IMR-90 (cell line): Measurements from ENCODE around the gene FNIP2. TPM values are rescaled to one million over a fixed set of nuclear protein-coding genes. Genes with fewer than 3 reads are reported as not detected.

Experiments used
- ATAC-seq: fragments of 200-7000 bp; cut with Tn5 transposase; 2 replicates; pipeline ENCODE4 v1.9.1; 2020; ENCODE audit warnings: low read depth, mild to moderate bottlenecking, moderate library complexity
- BruUV-seq: library from RNA; stranded (reverse); fragments of 400-500 nt; replicated peaks from 2 replicates; lab custom pipeline; 2021; lab: Mats Ljungman, UMichigan
- CTCF ChIA-PET: fragments of 300-600 bp; formaldehyde crosslinking; extraction: SDS; loops from one replicate; lab custom pipeline; 2021; ENCODE audit warnings: antibody characterized with exemption; lab: Yijun Ruan, JAX
- POLR2A ChIA-PET: fragments of 300-600 bp; sonication (Branson Sonifier 250); formaldehyde crosslinking; loops from one replicate; lab custom pipeline; 2022; ENCODE audit warnings: antibody characterized with exemption; ENCODE audit not compliant: unreplicated experiment; lab: Charles Lee
- DNase-seq: peaks from one replicate; pipeline ENCODE4 v3.0.0; 2013
- H2AFZ ChIP-seq: replicated peaks from 2 replicates; pipeline ENCODE3; 2013; ENCODE audit warnings: low read length, mild to moderate bottlenecking; ENCODE audit not compliant: poor library complexity
- H2AK5ac ChIP-seq: 2 replicates; pipeline ENCODE4 v1.6.1; 2013; ENCODE audit warnings: low read depth, low read length, inconsistent platforms
- H2AK9ac ChIP-seq: replicated peaks from 2 replicates; pipeline ENCODE3; 2013; ENCODE audit warnings: mild to moderate bottlenecking, low read depth, low read length, moderate library complexity; ENCODE audit not compliant: poor library complexity
- H2BK120ac ChIP-seq: 2 replicates; pipeline ENCODE4 v1.6.1; 2013; ENCODE audit warnings: low read depth, low read length, inconsistent platforms
- H2BK15ac ChIP-seq: 3 replicates; pipeline ENCODE4 v1.6.1; 2013; ENCODE audit warnings: low read depth, low read length, inconsistent platforms
- H2BK20ac ChIP-seq: 2 replicates; pipeline ENCODE4 v1.6.1; 2013; ENCODE audit warnings: low read depth, mild to moderate bottlenecking, inconsistent platforms, low read length, moderate library complexity
- H2BK5ac ChIP-seq: 2 replicates; pipeline ENCODE4 v1.6.1; 2013; ENCODE audit warnings: mild to moderate bottlenecking, low read depth, low read length, inconsistent platforms; ENCODE audit not compliant: poor library complexity, severe bottlenecking
- H3K14ac ChIP-seq: replicated peaks from 2 replicates; pipeline ENCODE4 v1.6.1; 2013; ENCODE audit warnings: low read depth, low read length, inconsistent platforms
- H3K18ac ChIP-seq: 2 replicates; pipeline ENCODE4 v1.6.1; 2013; ENCODE audit warnings: low read depth, low read length, control low read depth
- H3K23ac ChIP-seq: 2 replicates; pipeline ENCODE4 v1.6.1; 2013; ENCODE audit warnings: low read depth, low read length, inconsistent platforms
- H3K27ac ChIP-seq: 2 replicates; pipeline ENCODE4 v1.5.1; 2013; ENCODE audit warnings: mild to moderate bottlenecking, control low read depth, low read length; ENCODE audit not compliant: insufficient read depth
- H3K27me3 ChIP-seq: 2 replicates; pipeline ENCODE4 v1.6.1; 2013; ENCODE audit warnings: low read length; ENCODE audit not compliant: control insufficient read depth, insufficient read depth
- H3K36me3 ChIP-seq: 2 replicates; pipeline ENCODE4 v1.6.1; 2013; ENCODE audit warnings: low read length, mixed read lengths; ENCODE audit not compliant: control insufficient read depth, insufficient read depth
- H3K4ac ChIP-seq: 2 replicates; pipeline ENCODE4 v1.6.1; 2013; ENCODE audit warnings: low read depth, low read length, inconsistent platforms
- H3K4me1 ChIP-seq: 2 replicates; pipeline ENCODE4 v1.6.1; 2013; ENCODE audit warnings: low read length, mixed read lengths; ENCODE audit not compliant: control insufficient read depth, insufficient read depth
- H3K4me2 ChIP-seq: 2 replicates; pipeline ENCODE4 v1.6.1; 2013; ENCODE audit warnings: low read depth, mild to moderate bottlenecking, control low read depth, low read length, moderate library complexity
- H3K4me3 ChIP-seq: 2 replicates; pipeline ENCODE4 v1.5.1; 2013; ENCODE audit warnings: low read depth, mild to moderate bottlenecking, control low read depth, low read length, moderate library complexity; ENCODE audit not compliant: insufficient read depth
- H3K56ac ChIP-seq: 2 replicates; pipeline ENCODE4 v1.6.1; 2013; ENCODE audit warnings: low read length, inconsistent platforms; ENCODE audit not compliant: insufficient read depth; ENCODE audit errors: extremely low read depth
- H3K79me1 ChIP-seq, 2 experiments: 2 replicates each; pipeline ENCODE4 v1.6.1; 2013; ENCODE audit warnings: low read length in 2 of 2, inconsistent platforms in 1 of 2, low read depth in 1 of 2
- H3K9ac ChIP-seq: 2 replicates; pipeline ENCODE4 v1.6.1; 2013; ENCODE audit warnings: low read depth, low read length, control low read depth
- H3K9me1 ChIP-seq: 2 replicates; pipeline ENCODE4 v1.6.1; 2013; ENCODE audit warnings: low read length, inconsistent platforms; ENCODE audit not compliant: insufficient read depth
- H3K9me3 ChIP-seq: 2 replicates; pipeline ENCODE4 v1.6.1; 2013; ENCODE audit warnings: low read length; ENCODE audit not compliant: control insufficient read depth, insufficient read depth
- H4K20me1 ChIP-seq: 2 replicates; pipeline ENCODE4 v1.6.1; 2013; ENCODE audit warnings: low read length, inconsistent platforms; ENCODE audit not compliant: insufficient read depth
- H4K5ac ChIP-seq: 2 replicates; pipeline ENCODE4 v1.6.1; 2013; ENCODE audit warnings: mild to moderate bottlenecking, low read depth, low read length, control low read depth
- H4K8ac ChIP-seq, 2 experiments: 2 replicates each; pipeline ENCODE4 v1.6.1; 2013; ENCODE audit warnings: low read depth in 2 of 2, low read length in 2 of 2, control low read depth in 1 of 2, inconsistent platforms in 1 of 2
- H4K91ac ChIP-seq: 2 replicates; pipeline ENCODE4 v1.6.1; 2013; ENCODE audit warnings: low read depth, low read length, inconsistent platforms; ENCODE audit not compliant: insufficient read depth
- BHLHE40 ChIP-seq: fragments of 150-350 bp; IDR thresholded peaks from 2 replicates; pipeline ENCODE4 v1.6.1; 2016; ENCODE audit warnings: mild to moderate bottlenecking, low read depth, low read length
- CEBPB ChIP-seq: IDR thresholded peaks from 2 replicates; pipeline ENCODE4 v1.6.1; 2012; ENCODE audit warnings: low read depth, low read length, improper control_type of control experiment
- FOS ChIP-seq: fragments of 150-350 bp; IDR thresholded peaks from 2 replicates; pipeline ENCODE4 v1.6.1; 2016; ENCODE audit warnings: low read depth, low read length
- MAFK ChIP-seq: IDR thresholded peaks from 2 replicates; pipeline ENCODE4 v1.6.1; 2012; ENCODE audit warnings: low read depth, low read length, improper control_type of control experiment
- MXI1 ChIP-seq: IDR thresholded peaks from 2 replicates; pipeline ENCODE4 v1.6.1; 2012; ENCODE audit warnings: low read depth, mild to moderate bottlenecking, low read length, moderate library complexity, borderline replicate concordance
- POLR2A ChIP-seq: IDR thresholded peaks from 2 replicates; pipeline ENCODE4 v1.6.1; 2012; ENCODE audit warnings: mild to moderate bottlenecking, low read depth, low read length
- RAD21 ChIP-seq: IDR thresholded peaks from 2 replicates; pipeline ENCODE4 v1.6.1; 2012; ENCODE audit warnings: low read length, improper control_type of control experiment
- RCOR1 ChIP-seq: IDR thresholded peaks from 2 replicates; pipeline ENCODE4 v1.6.1; 2012; ENCODE audit warnings: mild to moderate bottlenecking, low read length, improper control_type of control experiment; ENCODE audit not compliant: insufficient replicate concordance
- RFX5 ChIP-seq: IDR thresholded peaks from 2 replicates; pipeline ENCODE4 v1.8.0; 2012; ENCODE audit warnings: low read depth, mild to moderate bottlenecking, low read length, moderate library complexity
- dilution Hi-C: fragments of 300-500 bp; cut with HindIII; formaldehyde crosslinking; loops from one replicate; pipeline ENCODE4 v1.14.3; 2018; ENCODE audit warnings: low sequenced_read_pairs; ENCODE audit not compliant: unreplicated experiment
- in situ Hi-C: fragments of 300-500 bp; cut with MboI; formaldehyde crosslinking; loops from 3 replicates; pipeline ENCODE4 v1.14.3; 2019; ENCODE audit warnings: low sequenced_read_pairs, inconsistent platforms, mixed read lengths
- intact Hi-C: fragments of 100-400 bp; cut with micrococcal nuclease; formaldehyde crosslinking; loops from 2 replicates; pipeline ENCODE4 v1.10.0; 2022
- polyA plus RNA-seq, 3 experiments: library from polyadenylated mRNA; depleted of rRNA; stranded (reverse); fragments of >200 nt; gene quantifications; 2 replicates each; pipeline ENCODE4 v1.2.3, GENCODE V29; 2012; ENCODE audit warnings: low replicate concordance in 1 of 3
- total RNA-seq: library from RNA; depleted of rRNA; stranded (reverse); fragments of >200 nt; gene quantifications from 2 replicates; pipeline ENCODE4 v1.2.3, GENCODE V29; 2012
- TF ChIP-seq, protein P1 (sequence below): conservative IDR thresholded peaks from 2 replicates; pipeline ENCODE4 v1.5.1; 2012; ENCODE audit warnings: mild to moderate bottlenecking, low read depth, low read length, improper control_type of control experiment
- TF ChIP-seq, protein P2 (sequence below): fragments of 150-350 bp; IDR thresholded peaks from 2 replicates; pipeline ENCODE4 v1.6.1; 2016; ENCODE audit warnings: low read depth, mild to moderate bottlenecking, low read length, moderate library complexity, borderline replicate concordance
- TF ChIP-seq, protein P3 (sequence below): fragments of 150-350 bp; IDR thresholded peaks from 2 replicates; pipeline ENCODE4 v1.6.1; 2017; ENCODE audit warnings: mild to moderate bottlenecking, antibody characterized with exemption, low read length, low read depth

FNIP2 gene
- total and polyA plus RNA-seq, 2 of the 4 experiments (the other 2 are of a cell fraction) = 4.7 to 24.6 TPM

DNA sequence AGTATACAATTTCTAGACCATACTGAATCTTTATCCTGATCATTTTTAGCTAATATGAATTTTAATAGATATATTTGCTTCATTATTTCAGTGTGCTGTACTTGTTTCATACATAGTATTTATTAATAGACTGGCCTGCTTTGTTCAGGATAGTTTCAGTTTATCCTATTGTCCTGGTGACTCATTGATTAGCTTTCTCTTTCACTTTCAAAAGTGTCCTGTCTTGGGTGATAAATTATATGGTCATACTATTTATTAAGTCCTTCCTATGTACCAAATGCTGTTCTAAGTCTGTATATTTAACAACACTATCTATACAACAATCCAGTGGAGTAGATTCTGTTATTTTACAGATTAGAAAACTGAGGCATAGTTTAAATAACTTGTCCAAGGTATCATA lies 180.3 kb downstream of the FNIP2 start:
- H2BK20ac ChIP-seq = no peak overlapping the region
- no peak overlapping the region; the same call in 1 of the 2 replicates for H3K4me2 ChIP-seq
- H3K36me3 ChIP-seq = no peaks in the 10 kb centered on the region
- no peak overlapping the region for H2AFZ ChIP-seq
- no peak overlapping the region for H3K23ac ChIP-seq
- H3K9ac ChIP-seq = no peak overlapping the region
- no TSS peak for BruUV-seq
- H4K91ac ChIP-seq = no peak overlapping the region
- no peak overlapping the region for H2BK5ac ChIP-seq
- no peak overlapping the region for H3K27ac ChIP-seq
- intact Hi-C loops (no loop called here), in situ Hi-C loops (no loop called here), dilution Hi-C loops (no loop called here)
- no peaks in the 10 kb centered on the region for H3K79me1 ChIP-seq
- DNase-seq (peak; percentile 58), ATAC-seq (peak; percentile 32)
- no peak overlapping the region for H2AK9ac ChIP-seq
- no peak for TF ChIP-seq CEBPB
- TF ChIP-seq, protein P1, sequence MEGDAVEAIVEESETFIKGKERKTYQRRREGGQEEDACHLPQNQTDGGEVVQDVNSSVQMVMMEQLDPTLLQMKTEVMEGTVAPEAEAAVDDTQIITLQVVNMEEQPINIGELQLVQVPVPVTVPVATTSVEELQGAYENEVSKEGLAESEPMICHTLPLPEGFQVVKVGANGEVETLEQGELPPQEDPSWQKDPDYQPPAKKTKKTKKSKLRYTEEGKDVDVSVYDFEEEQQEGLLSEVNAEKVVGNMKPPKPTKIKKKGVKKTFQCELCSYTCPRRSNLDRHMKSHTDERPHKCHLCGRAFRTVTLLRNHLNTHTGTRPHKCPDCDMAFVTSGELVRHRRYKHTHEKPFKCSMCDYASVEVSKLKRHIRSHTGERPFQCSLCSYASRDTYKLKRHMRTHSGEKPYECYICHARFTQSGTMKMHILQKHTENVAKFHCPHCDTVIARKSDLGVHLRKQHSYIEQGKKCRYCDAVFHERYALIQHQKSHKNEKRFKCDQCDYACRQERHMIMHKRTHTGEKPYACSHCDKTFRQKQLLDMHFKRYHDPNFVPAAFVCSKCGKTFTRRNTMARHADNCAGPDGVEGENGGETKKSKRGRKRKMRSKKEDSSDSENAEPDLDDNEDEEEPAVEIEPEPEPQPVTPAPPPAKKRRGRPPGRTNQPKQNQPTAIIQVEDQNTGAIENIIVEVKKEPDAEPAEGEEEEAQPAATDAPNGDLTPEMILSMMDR = no peak
- no peak for TF ChIP-seq BHLHE40
- no peak for TF ChIP-seq MAFK
- no peak for TF ChIP-seq RFX5
- no peak for TF ChIP-seq RAD21
- TF ChIP-seq, protein P2, sequence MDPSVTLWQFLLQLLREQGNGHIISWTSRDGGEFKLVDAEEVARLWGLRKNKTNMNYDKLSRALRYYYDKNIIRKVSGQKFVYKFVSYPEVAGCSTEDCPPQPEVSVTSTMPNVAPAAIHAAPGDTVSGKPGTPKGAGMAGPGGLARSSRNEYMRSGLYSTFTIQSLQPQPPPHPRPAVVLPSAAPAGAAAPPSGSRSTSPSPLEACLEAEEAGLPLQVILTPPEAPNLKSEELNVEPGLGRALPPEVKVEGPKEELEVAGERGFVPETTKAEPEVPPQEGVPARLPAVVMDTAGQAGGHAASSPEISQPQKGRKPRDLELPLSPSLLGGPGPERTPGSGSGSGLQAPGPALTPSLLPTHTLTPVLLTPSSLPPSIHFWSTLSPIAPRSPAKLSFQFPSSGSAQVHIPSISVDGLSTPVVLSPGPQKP = no peak
- no peak for TF ChIP-seq MXI1
- no peak for TF ChIP-seq RCOR1
- TF ChIP-seq FOS = no peak; the same call in 1 of the 2 replicates
- TF ChIP-seq, protein P3, sequence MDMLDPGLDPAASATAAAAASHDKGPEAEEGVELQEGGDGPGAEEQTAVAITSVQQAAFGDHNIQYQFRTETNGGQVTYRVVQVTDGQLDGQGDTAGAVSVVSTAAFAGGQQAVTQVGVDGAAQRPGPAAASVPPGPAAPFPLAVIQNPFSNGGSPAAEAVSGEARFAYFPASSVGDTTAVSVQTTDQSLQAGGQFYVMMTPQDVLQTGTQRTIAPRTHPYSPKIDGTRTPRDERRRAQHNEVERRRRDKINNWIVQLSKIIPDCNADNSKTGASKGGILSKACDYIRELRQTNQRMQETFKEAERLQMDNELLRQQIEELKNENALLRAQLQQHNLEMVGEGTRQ = no peak
- TF ChIP-seq POLR2A = no peak
- no peak overlapping the region for H3K14ac ChIP-seq
- no peak overlapping the region for H4K5ac ChIP-seq
- H4K20me1 ChIP-seq = no peaks in the 10 kb centered on the region
- H3K4me3 ChIP-seq = no peak overlapping the region
- POLR2A ChIA-PET = no interaction called here
- no peak overlapping the region for H3K4ac ChIP-seq
- H2BK120ac ChIP-seq = no peak overlapping the region
- no peak overlapping the region for H2AK5ac ChIP-seq
- H3K9me1 ChIP-seq = no peaks in the 10 kb centered on the region
- H3K9me3 ChIP-seq = peaks cover 10% of the 10 kb centered on the region
- H3K4me1 ChIP-seq = no peaks in the 10 kb centered on the region
- H2BK15ac ChIP-seq = no peak overlapping the region
- H3K18ac ChIP-seq = no peak overlapping the region
- H3K27me3 ChIP-seq = no peaks in the 10 kb centered on the region
- H4K8ac ChIP-seq = no peak overlapping the region
- H3K56ac ChIP-seq = no peak overlapping the region
- CTCF ChIA-PET = interaction anchor here (1.3 kb wide), 1 partner anchor 8 kb away, joined by 3 read pairs; no protein-coding TSS in a partner anchor
